Astrocyte (in vitro differentiated cells and primary cell): Measurements from ENCODE around the gene OBP2B. TPM values are rescaled to one million over a fixed set of nuclear protein-coding genes. Genes with fewer than 3 reads are reported as not detected.

Experiments used
- DNase-seq: peaks from one replicate; pipeline ENCODE4 v3.0.0-alpha.2; 2010; ENCODE audit warnings: low read depth
- FAIRE-seq: peaks from 2 replicates; lab custom pipeline; 2011; peaks lifted over from hg19 to GRCh38; lab: Jason Lieb, UNC
- H2AFZ ChIP-seq: 2 replicates; pipeline ENCODE4 v1.6.0; 2012; ENCODE audit warnings: low read depth, low read length, inconsistent platforms
- H3K27ac ChIP-seq: 2 replicates; pipeline ENCODE4 v1.5.1; 2011; ENCODE audit warnings: low read depth, low read length, inconsistent platforms
- H3K27me3 ChIP-seq: 2 replicates; pipeline ENCODE4 v1.6.0; 2011; ENCODE audit warnings: low read length, inconsistent platforms; ENCODE audit not compliant: insufficient read depth
- H3K36me3 ChIP-seq: 2 replicates; pipeline ENCODE4 v1.5.1; 2011; ENCODE audit warnings: low read length, inconsistent platforms; ENCODE audit not compliant: insufficient read depth
- H3K4me1 ChIP-seq: 2 replicates; pipeline ENCODE4 v1.5.1; 2011; ENCODE audit warnings: low read length, inconsistent platforms; ENCODE audit not compliant: insufficient read depth
- H3K4me2 ChIP-seq: 2 replicates; pipeline ENCODE4 v1.6.0; 2012; ENCODE audit warnings: low read length, inconsistent platforms
- H3K4me3 ChIP-seq: 2 replicates; pipeline ENCODE4 v1.5.1; 2011; ENCODE audit warnings: low read depth, mild to moderate bottlenecking, low read length, inconsistent platforms; ENCODE audit not compliant: insufficient read depth
- H3K79me2 ChIP-seq: 2 replicates; pipeline ENCODE4 v1.6.0; 2012; ENCODE audit warnings: mild to moderate bottlenecking, low read length, inconsistent platforms; ENCODE audit not compliant: insufficient read depth
- H3K9ac ChIP-seq: 2 replicates; pipeline ENCODE4 v1.6.0; 2012; ENCODE audit warnings: mild to moderate bottlenecking, low read length, inconsistent platforms
- H3K9me3 ChIP-seq: 2 replicates; pipeline ENCODE4 v1.5.1; 2012; ENCODE audit warnings: low read depth, mild to moderate bottlenecking, low read length, inconsistent platforms; ENCODE audit not compliant: insufficient read depth
- H4K20me1 ChIP-seq: 2 replicates; pipeline ENCODE4 v1.6.0; 2012; ENCODE audit warnings: low read length, inconsistent platforms; ENCODE audit not compliant: insufficient read depth
- H3K27ac Mint-ChIP-seq: one replicate; pipeline ENCODE4 v1.8.0; 2021; ENCODE audit warnings: mild to moderate bottlenecking, mixed read lengths; ENCODE audit not compliant: unreplicated experiment
- H3K27me3 Mint-ChIP-seq: one replicate; pipeline ENCODE4 v1.8.0; 2021; ENCODE audit warnings: low read depth, mixed read lengths; ENCODE audit not compliant: unreplicated experiment
- H3K36me3 Mint-ChIP-seq: one replicate; pipeline ENCODE4 v1.8.0; 2021; ENCODE audit warnings: low read depth, mixed read lengths; ENCODE audit not compliant: unreplicated experiment
- H3K4me1 Mint-ChIP-seq: one replicate; pipeline ENCODE4 v1.8.0; 2021; ENCODE audit warnings: low read depth, mixed read lengths; ENCODE audit not compliant: unreplicated experiment
- H3K4me3 Mint-ChIP-seq: one replicate; pipeline ENCODE4 v1.8.0; 2021; ENCODE audit warnings: mild to moderate bottlenecking, moderate library complexity, mixed read lengths; ENCODE audit not compliant: unreplicated experiment
- H3K9me3 Mint-ChIP-seq: one replicate; pipeline ENCODE4 v1.8.0; 2021; ENCODE audit warnings: mild to moderate bottlenecking, mixed read lengths; ENCODE audit not compliant: unreplicated experiment
- EZH2 ChIP-seq: IDR thresholded peaks from 2 replicates; pipeline ENCODE4 v1.6.1; 2012; ENCODE audit warnings: mild to moderate bottlenecking, low read length, inconsistent platforms; ENCODE audit not compliant: insufficient read depth
- total RNA-seq: library from RNA; stranded (reverse); gene quantifications from 2 replicates; pipeline ENCODE4 v1.2.1, GENCODE V29; 2021
- TF ChIP-seq, protein P1 (sequence below): IDR thresholded peaks from 2 replicates; pipeline ENCODE4 v1.5.1; 2011; ENCODE audit warnings: low read depth, mild to moderate bottlenecking, inconsistent platforms, low read length, moderate library complexity; ENCODE audit not compliant: insufficient read depth

OBP2B gene
- total RNA-seq, 1 donor from 2014 or later, result not detected

DNA sequence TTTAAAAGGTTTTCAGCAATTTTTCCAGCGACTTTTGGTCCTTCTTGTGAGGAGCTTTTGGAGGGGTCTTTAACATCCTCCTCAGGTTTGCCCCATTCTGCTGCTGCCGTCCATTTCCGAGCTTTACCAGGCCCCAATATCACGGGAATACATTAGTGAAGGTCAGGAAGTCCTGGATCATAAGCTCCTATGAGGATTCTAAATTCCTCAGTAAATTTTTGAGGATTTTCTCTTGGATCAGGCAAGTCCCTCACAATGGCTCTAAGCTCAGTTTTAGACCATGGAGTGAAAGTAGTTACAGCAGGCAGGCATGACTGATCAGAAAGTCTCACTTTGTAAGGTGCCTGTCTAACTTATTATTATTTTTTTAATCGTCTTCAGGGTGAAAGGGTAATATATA lies 28.1 kb downstream of the OBP2B start:
- Histone ChIP-seq H3K4me3 (no peak overlapping the region), H2AFZ (no peak overlapping the region), H3K4me2 (no peak overlapping the region), H3K36me3 (no peaks in the 10 kb centered on the region), H4K20me1 (no peaks in the 10 kb centered on the region), H3K27me3 (peaks cover 20% of the 10 kb centered on the region), H3K79me2 (no peaks in the 10 kb centered on the region), H3K27ac (no peak overlapping the region), H3K4me1 (no peaks in the 10 kb centered on the region), H3K9me3 (no peaks in the 10 kb centered on the region), H3K9ac (no peak overlapping the region)
- no peak for DNase-seq
- H3K9me3 Mint-ChIP-seq, result no peaks in the 10 kb centered on the region
- H3K4me1 Mint-ChIP-seq, result peaks cover 3% of the 10 kb centered on the region
- no peak overlapping the region for H3K27ac Mint-ChIP-seq
- peaks cover 46% of the 10 kb centered on the region for H3K27me3 Mint-ChIP-seq
- TF ChIP-seq, protein P1, sequence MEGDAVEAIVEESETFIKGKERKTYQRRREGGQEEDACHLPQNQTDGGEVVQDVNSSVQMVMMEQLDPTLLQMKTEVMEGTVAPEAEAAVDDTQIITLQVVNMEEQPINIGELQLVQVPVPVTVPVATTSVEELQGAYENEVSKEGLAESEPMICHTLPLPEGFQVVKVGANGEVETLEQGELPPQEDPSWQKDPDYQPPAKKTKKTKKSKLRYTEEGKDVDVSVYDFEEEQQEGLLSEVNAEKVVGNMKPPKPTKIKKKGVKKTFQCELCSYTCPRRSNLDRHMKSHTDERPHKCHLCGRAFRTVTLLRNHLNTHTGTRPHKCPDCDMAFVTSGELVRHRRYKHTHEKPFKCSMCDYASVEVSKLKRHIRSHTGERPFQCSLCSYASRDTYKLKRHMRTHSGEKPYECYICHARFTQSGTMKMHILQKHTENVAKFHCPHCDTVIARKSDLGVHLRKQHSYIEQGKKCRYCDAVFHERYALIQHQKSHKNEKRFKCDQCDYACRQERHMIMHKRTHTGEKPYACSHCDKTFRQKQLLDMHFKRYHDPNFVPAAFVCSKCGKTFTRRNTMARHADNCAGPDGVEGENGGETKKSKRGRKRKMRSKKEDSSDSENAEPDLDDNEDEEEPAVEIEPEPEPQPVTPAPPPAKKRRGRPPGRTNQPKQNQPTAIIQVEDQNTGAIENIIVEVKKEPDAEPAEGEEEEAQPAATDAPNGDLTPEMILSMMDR, result no peak
- no peak for TF ChIP-seq EZH2
- no peak overlapping the region for H3K4me3 Mint-ChIP-seq
- no peak for FAIRE-seq
- no peaks in the 10 kb centered on the region for H3K36me3 Mint-ChIP-seq

DNA sequence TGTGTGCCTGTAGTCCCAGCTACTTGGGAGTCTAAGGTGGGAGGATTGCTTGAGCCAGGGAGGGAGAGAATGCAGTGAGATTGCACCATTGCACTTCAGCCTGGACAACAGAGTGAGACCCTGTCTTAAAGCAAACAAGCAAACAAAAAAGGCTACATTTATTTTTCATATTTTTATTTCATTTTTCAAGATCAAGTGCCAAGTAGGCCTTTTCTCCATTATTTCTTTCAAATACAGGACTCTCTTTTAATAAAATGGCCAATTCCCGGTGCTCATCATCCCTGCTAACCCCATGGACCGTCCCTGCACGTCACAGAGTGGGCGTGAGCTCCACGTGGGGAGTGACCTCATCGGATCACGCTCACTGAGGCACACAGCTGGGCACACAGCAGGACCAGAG lies 36.0 kb downstream of the OBP2B start:
- no peaks in the 10 kb centered on the region for H3K79me2 ChIP-seq
- Mint-ChIP-seq H3K9me3 (no peaks in the 10 kb centered on the region), H3K4me3 (no peak overlapping the region), H3K4me1 (peaks cover 6% of the 10 kb centered on the region), H3K36me3 (no peaks in the 10 kb centered on the region), H3K27ac (no peak overlapping the region), H3K27me3 (peaks cover 49% of the 10 kb centered on the region)
- no peak overlapping the region for H3K4me3 ChIP-seq
- H3K4me2 ChIP-seq, result no peak overlapping the region
- H3K27me3 ChIP-seq, result peaks cover 24% of the 10 kb centered on the region
- no peaks in the 10 kb centered on the region for H4K20me1 ChIP-seq
- no peaks in the 10 kb centered on the region for H3K9me3 ChIP-seq
- FAIRE-seq (no peak), DNase-seq (no peak)
- no peak for TF ChIP-seq EZH2
- TF ChIP-seq, protein P1, result no peak
- H3K4me1 ChIP-seq, result no peaks in the 10 kb centered on the region
- no peak overlapping the region for H3K27ac ChIP-seq
- H2AFZ ChIP-seq, result no peak overlapping the region
- no peaks in the 10 kb centered on the region for H3K36me3 ChIP-seq
- no peak overlapping the region for H3K9ac ChIP-seq

DNA sequence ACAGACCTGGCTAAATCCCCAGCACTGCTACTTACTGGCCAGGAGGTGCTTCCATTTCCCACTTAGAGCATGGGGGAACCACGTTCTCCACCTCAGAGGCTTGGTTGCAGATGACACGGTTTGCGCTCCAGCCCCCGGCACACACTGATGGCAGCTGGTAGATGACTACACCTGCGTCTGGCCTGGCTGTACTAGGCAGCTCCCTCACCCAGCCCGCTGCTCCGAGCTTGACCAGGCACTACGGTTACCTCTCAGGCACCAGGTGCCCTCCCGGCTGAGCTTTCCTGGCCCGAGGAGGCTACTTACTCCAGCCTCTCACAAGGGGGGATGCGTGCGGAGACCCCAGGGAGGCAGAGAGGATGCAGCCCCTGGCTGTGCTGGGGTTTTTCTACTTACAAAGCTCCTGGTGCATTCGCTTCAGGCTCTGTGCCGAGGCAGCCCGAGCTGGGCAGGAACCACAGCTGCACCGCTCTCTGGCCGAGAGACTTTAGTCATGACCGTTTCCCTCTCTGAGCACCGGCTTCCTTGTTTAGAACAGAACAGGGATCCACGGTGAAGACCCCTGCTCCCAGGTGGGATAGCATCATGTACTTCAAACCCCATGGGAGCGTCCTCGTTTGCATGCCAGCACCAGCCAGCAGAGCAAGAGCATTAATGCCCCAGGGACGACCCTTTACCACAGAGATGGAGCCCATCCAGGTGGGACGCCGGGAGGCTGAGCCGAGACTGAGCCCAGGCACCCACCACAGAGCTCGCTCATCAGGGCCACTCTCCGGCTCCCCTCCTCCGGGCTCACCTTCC lies 37.7 kb downstream of the OBP2B start:
- no peaks in the 10 kb centered on the region for H3K4me1 ChIP-seq
- no peaks in the 10 kb centered on the region for H3K36me3 ChIP-seq
- H3K4me3 Mint-ChIP-seq, result no peak overlapping the region
- H2AFZ ChIP-seq, result no peak overlapping the region
- H3K4me3 ChIP-seq, result no peak overlapping the region
- no peak overlapping the region for H3K9ac ChIP-seq
- no peaks in the 10 kb centered on the region for H4K20me1 ChIP-seq
- no peak overlapping the region for H3K4me2 ChIP-seq
- H3K4me1 Mint-ChIP-seq, result peaks cover 6% of the 10 kb centered on the region
- no peaks in the 10 kb centered on the region for H3K9me3 Mint-ChIP-seq
- H3K36me3 Mint-ChIP-seq, result no peaks in the 10 kb centered on the region
- no peaks in the 10 kb centered on the region for H3K79me2 ChIP-seq
- H3K27me3 Mint-ChIP-seq, result peaks cover 33% of the 10 kb centered on the region
- H3K27ac Mint-ChIP-seq, result no peak overlapping the region
- FAIRE-seq, result no peak
- DNase-seq, result no peak
- H3K27me3 ChIP-seq, result peaks cover 24% of the 10 kb centered on the region
- no peaks in the 10 kb centered on the region for H3K9me3 ChIP-seq
- H3K27ac ChIP-seq, result no peak overlapping the region
- TF ChIP-seq EZH2, result no peak
- TF ChIP-seq, protein P1, result no peak
